Memory B cell (primary cell): ENCODE data around the gene SMKR1.
A peak's percentile ranks its signal among the peaks of the same experiment; 100 is the strongest.
"Not testable (repeated sequence)": the region's sequence is repeated elsewhere in the genome, so short reads cannot be mapped to it uniquely, and the experiment has no call there.

Experiments
- ATAC-seq: fragments of 150-1000 bp; cut with Tn5 transposase; 2 replicates; pipeline ENCODE4 v1.10.0; 2021; ENCODE audit warnings: low read depth, mild to moderate bottlenecking, moderate library complexity
- DNase-seq, 2 donors: peaks; one replicate each; pipeline ENCODE4 v3.0.0; 2022; ENCODE audit warnings: low spot score in 2 of 2
- H3K27ac Mint-ChIP-seq: one replicate; pipeline ENCODE4 v1.8.0; 2022; ENCODE audit warnings: mild to moderate bottlenecking, moderate library complexity, mixed read lengths
- H3K27me3 Mint-ChIP-seq: one replicate; pipeline ENCODE4 v1.8.0; 2022; ENCODE audit warnings: mixed read lengths
- H3K36me3 Mint-ChIP-seq: one replicate; pipeline ENCODE4 v1.8.0; 2022; ENCODE audit warnings: mild to moderate bottlenecking, mixed read lengths
- H3K4me1 Mint-ChIP-seq: one replicate; pipeline ENCODE4 v1.8.0; 2022; ENCODE audit warnings: mixed read lengths
- H3K4me3 Mint-ChIP-seq: one replicate; pipeline ENCODE4 v1.8.0; 2022; ENCODE audit warnings: mild to moderate bottlenecking, moderate library complexity, mixed read lengths
- H3K9me3 Mint-ChIP-seq: one replicate; pipeline ENCODE4 v1.8.0; 2022; ENCODE audit warnings: mixed read lengths

Gene SMKR1

GRCh38 chr7:129469930-129470329, 32.4 kb upstream of the SMKR1 start:
- Mint-ChIP-seq H3K4me1 (no peaks in the 10 kb centered on the region), H3K36me3 (no peaks in the 10 kb centered on the region), H3K27ac (no peak overlapping the region), H3K4me3 (no peak overlapping the region), H3K27me3 (no peaks in the 10 kb centered on the region), H3K9me3 (no peaks in the 10 kb centered on the region)
- DNase-seq (no peak), ATAC-seq (no peak)

DNA sequence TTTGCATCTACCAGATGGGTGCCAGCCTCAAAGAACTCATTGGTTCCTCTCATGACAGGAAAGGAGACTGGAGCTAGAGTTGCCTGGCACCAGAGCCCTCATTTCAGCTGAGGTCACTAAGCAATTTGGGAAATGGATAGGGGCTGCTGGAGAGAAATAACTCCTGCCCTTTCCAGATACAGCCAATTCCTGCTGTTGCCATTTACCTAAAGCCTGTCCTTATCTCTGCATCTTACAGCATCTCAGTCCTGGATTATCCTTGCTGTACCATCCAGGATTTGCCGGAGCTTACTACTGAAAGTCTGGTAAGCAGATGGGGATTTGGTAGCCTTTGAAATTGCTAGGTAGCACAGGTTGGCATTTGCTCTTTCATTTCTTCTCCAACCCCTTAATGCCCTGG, 31.9 kb upstream of the SMKR1 start:
- Mint-ChIP-seq H3K27me3 (no peaks in the 10 kb centered on the region), H3K4me1 (no peaks in the 10 kb centered on the region), H3K9me3 (no peaks in the 10 kb centered on the region), H3K27ac (no peak overlapping the region), H3K4me3 (no peak overlapping the region), H3K36me3 (no peaks in the 10 kb centered on the region)
- DNase-seq (no peak), ATAC-seq (no peak)

DNA sequence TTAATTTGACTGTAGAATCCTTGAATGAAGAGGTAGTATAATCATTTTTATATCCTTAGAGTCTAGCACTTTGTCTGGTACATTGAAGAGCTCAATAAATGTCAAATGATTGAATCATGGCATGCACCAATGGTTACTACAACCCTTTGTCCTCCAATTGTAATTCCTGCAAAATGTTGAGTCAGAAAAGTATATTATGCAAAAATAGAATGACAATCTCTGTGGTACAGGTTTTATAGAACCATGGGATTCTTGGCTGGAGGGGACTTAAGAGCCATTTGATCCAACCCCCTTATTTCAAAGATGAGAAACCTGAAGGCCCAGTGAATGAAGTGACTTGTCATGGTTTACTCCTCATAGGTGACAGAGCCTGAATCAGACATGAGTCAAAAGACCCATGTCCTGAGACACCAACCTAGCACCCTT, 30.9 kb upstream of the SMKR1 start:
- Mint-ChIP-seq H3K4me1 (no peaks in the 10 kb centered on the region), H3K4me3 (no peak overlapping the region), H3K27ac (no peak overlapping the region), H3K27me3 (no peaks in the 10 kb centered on the region), H3K36me3 (no peaks in the 10 kb centered on the region), H3K9me3 (no peaks in the 10 kb centered on the region)
- no peak for DNase-seq
- ATAC-seq, result no peak

DNA sequence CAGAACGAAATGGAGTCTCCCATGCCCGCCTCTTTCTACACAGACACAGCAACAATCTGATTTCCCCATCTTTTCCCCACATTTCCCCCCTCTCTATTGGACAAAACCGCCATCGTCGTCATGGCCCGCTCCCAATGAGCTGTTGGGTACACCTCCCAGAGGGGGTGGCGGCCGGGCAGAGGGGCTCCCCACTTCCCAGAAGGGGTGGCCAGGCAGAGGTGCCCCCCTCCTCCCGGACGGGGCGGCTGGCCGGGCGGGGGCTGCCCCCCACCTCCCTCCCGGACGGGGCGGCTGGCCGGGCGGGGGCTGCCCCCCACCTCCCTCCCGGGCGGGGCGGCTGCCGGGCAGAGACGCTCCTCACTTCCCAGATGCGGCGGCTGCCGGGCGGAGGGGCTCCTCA, 26.4 kb upstream of the SMKR1 start:
- H3K36me3 Mint-ChIP-seq, result not testable (repeated sequence)

DNA sequence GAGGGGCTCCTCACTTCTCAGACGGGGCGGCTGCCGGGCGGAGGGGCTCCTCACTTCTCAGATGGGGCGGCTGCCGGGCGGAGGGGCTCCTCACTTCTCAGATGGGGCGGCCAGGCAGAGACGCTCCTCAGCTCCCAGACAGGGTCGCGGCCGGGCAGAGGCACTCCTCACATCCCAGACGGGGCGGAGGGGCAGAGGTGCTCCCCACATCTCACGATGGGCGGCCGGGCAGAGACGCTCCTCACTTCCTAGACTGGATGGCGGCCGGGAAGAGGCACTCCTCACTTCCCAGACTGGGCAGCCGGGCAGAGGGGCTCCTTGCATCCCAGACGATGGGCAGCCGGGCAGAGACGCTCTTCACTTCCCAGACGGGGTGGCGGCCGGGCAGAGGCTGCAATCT, 25.9 kb upstream of the SMKR1 start:
- not testable (repeated sequence) for H3K4me1 Mint-ChIP-seq, H3K4me3 Mint-ChIP-seq, H3K27ac Mint-ChIP-seq, ATAC-seq, H3K27me3 Mint-ChIP-seq, H3K36me3 Mint-ChIP-seq, DNase-seq, H3K9me3 Mint-ChIP-seq

More for the DNA sequence above, 26.4 kb upstream of the SMKR1 start:
- H3K27ac Mint-ChIP-seq, H3K4me3 Mint-ChIP-seq, ATAC-seq, H3K4me1 Mint-ChIP-seq, H3K9me3 Mint-ChIP-seq, H3K27me3 Mint-ChIP-seq, DNase-seq: not testable (repeated sequence)

DNA sequence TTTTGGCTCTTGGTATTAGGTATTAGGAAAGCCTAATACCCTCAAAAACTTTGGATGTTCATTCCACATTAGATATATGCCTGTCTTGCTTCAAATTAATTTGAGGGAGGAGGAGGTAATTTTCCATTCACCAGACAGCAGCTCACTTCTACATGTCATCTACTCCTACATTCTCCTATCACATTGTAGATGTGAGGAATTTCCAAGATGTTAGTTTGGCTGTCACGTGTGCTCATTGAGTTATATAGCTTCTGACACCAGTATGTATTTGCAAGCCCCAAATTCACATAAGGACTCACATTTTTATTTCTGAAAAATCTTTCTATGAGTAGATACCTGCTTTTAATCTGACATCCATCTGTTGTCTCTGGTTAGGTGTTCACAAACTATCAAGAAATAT, 22.5 kb upstream of the SMKR1 start:
- Mint-ChIP-seq H3K27me3 (no peaks in the 10 kb centered on the region), H3K36me3 (no peaks in the 10 kb centered on the region), H3K9me3 (no peaks in the 10 kb centered on the region), H3K4me3 (no peak overlapping the region), H3K27ac (no peak overlapping the region), H3K4me1 (peaks cover 2% of the 10 kb centered on the region)
- no peak for ATAC-seq
- no peak for DNase-seq

- H3K9me3 Mint-ChIP-seq, result no peaks in the 10 kb centered on the region
- peaks cover 8% of the 10 kb centered on the region for H3K4me1 Mint-ChIP-seq
- no peak overlapping the region for H3K27ac Mint-ChIP-seq
- DNase-seq (no peak), ATAC-seq (no peak)
- H3K4me3 Mint-ChIP-seq, result no peak overlapping the region
- H3K27me3 Mint-ChIP-seq, result no peaks in the 10 kb centered on the region
- H3K36me3 Mint-ChIP-seq, result no peaks in the 10 kb centered on the region
These were observed 21.5 kb upstream of the SMKR1 start for GRCh38 chr7:129480674-129481363.

- not testable (repeated sequence) for H3K4me3 Mint-ChIP-seq, H3K27ac Mint-ChIP-seq, H3K27me3 Mint-ChIP-seq, H3K4me1 Mint-ChIP-seq, H3K36me3 Mint-ChIP-seq, DNase-seq, ATAC-seq, H3K9me3 Mint-ChIP-seq
These were observed 21.0 kb upstream of the SMKR1 start for GRCh38 chr7:129481376-129481775.

DNA sequence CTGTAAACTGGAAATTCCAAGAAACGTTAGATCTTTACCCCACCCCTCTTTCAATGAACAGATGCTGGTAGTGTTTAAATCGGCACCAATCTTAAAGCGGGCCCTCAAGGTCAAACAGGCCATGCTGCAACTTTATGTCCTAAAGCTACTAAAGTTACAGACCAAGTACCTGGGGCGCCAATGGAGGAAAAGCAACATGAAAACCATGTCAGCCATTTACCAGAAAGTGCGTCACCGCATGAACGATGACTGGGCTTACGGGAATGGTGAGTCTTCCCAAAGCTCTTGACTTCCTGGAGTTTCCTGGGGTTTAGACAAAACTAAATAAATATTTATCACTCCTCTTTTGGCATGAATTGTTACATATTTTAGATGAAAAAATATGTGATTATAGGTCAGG, 19.6 kb upstream of the SMKR1 start:
- H3K4me1 Mint-ChIP-seq, result peaks cover 8% of the 10 kb centered on the region
- no peaks in the 10 kb centered on the region for H3K27me3 Mint-ChIP-seq
- no peak overlapping the region for H3K27ac Mint-ChIP-seq
- no peak overlapping the region for H3K4me3 Mint-ChIP-seq
- ATAC-seq, result no peak
- no peaks in the 10 kb centered on the region for H3K9me3 Mint-ChIP-seq
- H3K36me3 Mint-ChIP-seq, result no peaks in the 10 kb centered on the region
- DNase-seq, result no peak

DNA sequence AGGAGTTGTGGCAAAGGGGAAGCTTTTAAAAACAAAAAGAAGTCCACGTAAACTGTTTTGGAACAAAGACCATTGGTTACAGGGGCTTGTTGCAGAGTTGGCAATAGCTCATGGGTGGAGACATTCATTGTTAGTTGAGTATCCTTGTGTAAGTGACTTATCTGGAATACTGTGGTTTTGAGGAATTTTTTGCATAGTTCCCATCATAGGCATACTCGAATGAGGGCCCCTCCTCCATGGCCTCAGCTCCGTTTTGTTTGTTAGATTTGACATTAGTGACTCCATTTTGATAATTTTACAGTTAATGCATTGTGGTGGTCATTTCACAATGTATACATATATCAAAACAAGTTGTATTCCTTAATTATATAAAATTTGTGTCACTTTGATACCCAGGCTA, 12.8 kb upstream of the SMKR1 start:
- no peak for ATAC-seq
- DNase-seq, result no peak
- no peaks in the 10 kb centered on the region for H3K27me3 Mint-ChIP-seq
- H3K4me1 Mint-ChIP-seq, result peaks cover 14% of the 10 kb centered on the region
- no peaks in the 10 kb centered on the region for H3K36me3 Mint-ChIP-seq
- no peak overlapping the region for H3K4me3 Mint-ChIP-seq
- H3K9me3 Mint-ChIP-seq, result no peaks in the 10 kb centered on the region
- no peak overlapping the region for H3K27ac Mint-ChIP-seq

GRCh38 chr7:129492391-129492790, 9.9 kb upstream of the SMKR1 start:
- DNase-seq (no peak), ATAC-seq (no peak)
- no peaks in the 10 kb centered on the region for H3K27me3 Mint-ChIP-seq
- H3K4me3 Mint-ChIP-seq, result no peak overlapping the region
- no peaks in the 10 kb centered on the region for H3K36me3 Mint-ChIP-seq
- H3K4me1 Mint-ChIP-seq, result peaks cover 14% of the 10 kb centered on the region
- H3K9me3 Mint-ChIP-seq, result no peaks in the 10 kb centered on the region
- peak overlapping the region; percentile 97 for H3K27ac Mint-ChIP-seq

DNA sequence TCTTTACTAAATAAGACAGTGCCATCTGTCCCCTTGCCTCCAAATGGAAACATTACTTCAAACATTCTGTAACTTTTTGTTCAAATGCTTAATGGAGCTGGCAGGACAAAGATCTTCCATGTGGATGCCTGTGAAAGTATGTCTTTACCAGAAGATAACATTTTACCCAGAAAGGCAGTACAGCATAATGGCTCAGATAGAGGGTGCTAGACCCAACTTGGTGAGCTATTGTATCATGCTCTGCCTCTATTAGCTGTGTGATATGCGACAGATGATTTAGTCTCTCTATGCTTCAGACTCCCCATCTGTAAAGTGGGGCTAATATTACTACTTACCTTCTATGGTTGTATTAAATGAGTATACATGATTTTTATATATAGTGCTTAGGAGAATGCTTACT, 8.8 kb upstream of the SMKR1 start:
- H3K27ac Mint-ChIP-seq, result peak overlapping the region; percentile 97
- ATAC-seq, result peak; percentile 61

DNA sequence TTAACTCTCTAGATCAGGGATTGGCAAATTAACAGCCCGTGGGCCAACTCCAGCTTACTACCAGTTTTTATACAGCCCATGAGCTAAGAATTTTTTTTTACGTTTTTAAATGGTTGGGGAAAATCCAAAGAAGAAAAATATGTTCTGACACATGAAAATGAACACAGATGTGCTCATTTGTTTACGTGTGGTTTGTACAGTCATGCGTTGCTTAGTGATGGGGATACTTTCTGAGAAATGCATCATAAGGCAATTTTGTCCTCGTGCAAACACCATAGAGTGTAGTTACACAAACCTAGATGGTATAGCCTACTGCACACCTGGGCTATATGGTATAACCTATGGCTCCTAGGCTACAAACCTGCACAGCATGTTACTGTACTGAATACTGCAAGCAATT, 8.3 kb upstream of the SMKR1 start:
- peak in 1 of 2 donors; percentile 38 for DNase-seq
- no peaks in the 10 kb centered on the region for H3K9me3 Mint-ChIP-seq
- H3K4me3 Mint-ChIP-seq, result no peak overlapping the region
- no peaks in the 10 kb centered on the region for H3K36me3 Mint-ChIP-seq
- peaks cover 19% of the 10 kb centered on the region for H3K4me1 Mint-ChIP-seq
- H3K27ac Mint-ChIP-seq, result peak overlapping the region; percentile 97
- ATAC-seq, result peak; percentile 83
- no peaks in the 10 kb centered on the region for H3K27me3 Mint-ChIP-seq

More for the DNA sequence above, 8.8 kb upstream of the SMKR1 start:
- Mint-ChIP-seq H3K27me3 (no peaks in the 10 kb centered on the region), H3K4me3 (no peak overlapping the region), H3K4me1 (peaks cover 19% of the 10 kb centered on the region), H3K36me3 (no peaks in the 10 kb centered on the region), H3K9me3 (no peaks in the 10 kb centered on the region)
- peak in 1 of 2 donors; percentile 34 for DNase-seq

DNA sequence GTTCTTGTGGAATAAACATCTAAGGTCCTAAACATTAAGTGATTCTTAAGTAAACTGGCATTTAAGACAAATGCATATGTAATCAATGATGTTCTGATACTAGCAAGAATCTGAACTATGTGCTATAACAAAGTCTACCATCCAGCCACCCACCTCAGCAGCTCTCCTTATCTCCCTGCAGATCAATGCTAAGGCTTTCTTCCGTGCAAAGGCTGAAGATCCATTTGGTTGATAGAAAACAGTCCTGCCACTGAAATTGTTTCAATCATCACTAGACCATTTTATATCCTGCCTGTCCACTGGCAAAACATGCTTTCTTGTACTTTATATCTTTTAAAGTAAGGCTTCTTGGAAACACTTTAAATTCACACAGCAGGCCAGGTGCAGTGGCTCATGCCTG, 6.3 kb upstream of the SMKR1 start:
- ATAC-seq (no peak), DNase-seq (no peak)
- Mint-ChIP-seq H3K4me3 (no peak overlapping the region), H3K4me1 (peaks cover 29% of the 10 kb centered on the region), H3K27ac (peak overlapping the region; percentile 30), H3K36me3 (no peaks in the 10 kb centered on the region), H3K27me3 (no peaks in the 10 kb centered on the region), H3K9me3 (no peaks in the 10 kb centered on the region)

DNA sequence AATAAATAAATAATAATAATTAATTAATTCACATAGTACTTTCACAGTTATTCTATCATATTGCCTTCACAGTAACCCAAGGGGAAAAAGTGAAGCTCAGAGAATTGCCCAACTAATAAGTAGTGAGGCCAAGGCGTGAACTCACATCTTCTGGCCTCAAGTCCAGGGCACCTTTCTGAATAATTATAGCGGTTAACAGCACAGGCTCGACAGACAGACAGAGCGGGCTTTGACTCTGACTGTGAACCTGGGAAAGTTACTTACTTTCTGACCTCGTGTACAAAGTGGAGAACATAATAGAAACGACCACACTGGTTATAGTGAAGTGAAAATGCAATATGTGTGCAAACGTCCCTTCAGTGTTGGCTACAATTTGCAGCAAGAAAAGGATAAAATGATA, 5.7 kb upstream of the SMKR1 start:
- H3K9me3 Mint-ChIP-seq, result no peaks in the 10 kb centered on the region
- no peaks in the 10 kb centered on the region for H3K36me3 Mint-ChIP-seq
- ATAC-seq (no peak), DNase-seq (no peak)
- peaks cover 33% of the 10 kb centered on the region for H3K4me1 Mint-ChIP-seq
- H3K4me3 Mint-ChIP-seq, result no peak overlapping the region
- H3K27me3 Mint-ChIP-seq, result no peaks in the 10 kb centered on the region
- H3K27ac Mint-ChIP-seq, result peak overlapping the region; percentile 93
